Measurements from ENCODE around the gene GNE.

DNA sequence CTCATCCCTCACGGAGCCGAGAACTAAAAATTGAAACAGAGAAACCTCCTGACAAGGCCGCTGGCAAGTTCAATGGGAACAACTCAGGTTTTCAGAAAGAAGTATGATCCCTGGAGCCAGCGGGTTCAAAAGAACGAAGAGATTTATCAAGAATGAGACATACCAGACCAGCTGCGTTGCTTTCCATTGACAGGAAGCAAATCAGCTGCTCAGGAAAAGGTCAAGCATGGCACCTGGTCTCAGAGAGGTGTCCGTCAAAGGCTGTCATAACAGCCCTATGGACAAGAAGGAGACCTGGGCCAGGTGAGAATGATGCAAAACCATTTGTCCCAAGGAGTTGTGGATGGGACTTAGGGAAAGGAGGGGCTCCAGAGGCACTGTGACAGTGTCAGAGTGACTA lies 34.9 kb upstream of the GNE start:
- no peak for TF ChIP-seq CTCF (IDR thresholded peaks at IDR 0.05 in 4 of 5, conservative IDR thresholded peaks at IDR 0.05 in 1 of 5)
- TF ChIP-seq POLR2A (IDR thresholded peaks at IDR 0.05), result no peak
